ENCODE data around the gene PALLD.

The PALLD gene

DNA sequence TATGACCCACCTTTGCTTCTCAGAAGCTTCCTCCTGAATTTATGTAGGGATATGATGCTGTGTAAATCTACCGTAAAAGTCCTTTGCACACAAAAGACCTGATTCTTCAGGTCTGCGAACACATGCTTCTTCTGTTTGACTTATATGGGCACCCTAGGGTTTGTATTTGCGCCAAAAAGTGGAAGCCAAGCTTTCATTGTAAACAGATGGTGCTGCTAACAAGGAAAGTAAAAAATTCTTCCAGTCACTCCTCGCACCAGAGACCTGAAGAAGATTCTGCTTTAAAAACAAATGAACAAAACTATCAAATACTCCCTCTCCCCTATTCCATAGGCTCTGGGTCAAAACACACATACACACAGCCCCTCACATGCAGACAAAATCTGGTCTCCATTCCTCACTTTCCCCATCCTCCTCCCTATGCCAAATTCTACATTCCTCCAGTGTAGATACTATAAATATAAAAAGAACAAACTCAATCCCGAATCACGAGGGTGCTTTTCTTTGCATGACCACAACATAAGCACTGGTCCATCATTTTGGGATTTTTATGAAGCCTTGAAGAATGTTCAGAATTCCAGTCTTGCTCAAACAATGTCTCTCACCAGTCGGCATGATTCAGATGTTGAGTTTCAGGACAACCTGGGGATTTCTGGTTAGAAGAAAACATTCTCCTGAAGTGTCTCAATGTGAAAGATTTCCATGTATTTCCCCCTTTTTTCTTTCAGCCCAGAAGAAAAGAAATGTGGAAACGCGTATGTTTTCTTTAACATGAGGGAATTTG is 125.1 kb downstream of the PALLD start:
- Histone ChIP-seq H3K4me3 (ENCODE audit: low read depth, low read length) (no peak overlapping the region), H3K9me3 (ENCODE audit: control insufficient read depth, insufficient read depth, low read length) (no peaks in the 10 kb centered on the region), H3K4me1 (ENCODE audit: control insufficient read depth, insufficient read depth, low read length) (peaks cover 8% of the 10 kb centered on the region), H3K27me3 (ENCODE audit: control insufficient read depth, insufficient read depth, low read length) (no peaks in the 10 kb centered on the region), H3K36me3 (ENCODE audit: control insufficient read depth, insufficient read depth, low read length) (no peaks in the 10 kb centered on the region), H3K9ac (ENCODE audit: low read depth, low read length) (no peak overlapping the region)

DNA sequence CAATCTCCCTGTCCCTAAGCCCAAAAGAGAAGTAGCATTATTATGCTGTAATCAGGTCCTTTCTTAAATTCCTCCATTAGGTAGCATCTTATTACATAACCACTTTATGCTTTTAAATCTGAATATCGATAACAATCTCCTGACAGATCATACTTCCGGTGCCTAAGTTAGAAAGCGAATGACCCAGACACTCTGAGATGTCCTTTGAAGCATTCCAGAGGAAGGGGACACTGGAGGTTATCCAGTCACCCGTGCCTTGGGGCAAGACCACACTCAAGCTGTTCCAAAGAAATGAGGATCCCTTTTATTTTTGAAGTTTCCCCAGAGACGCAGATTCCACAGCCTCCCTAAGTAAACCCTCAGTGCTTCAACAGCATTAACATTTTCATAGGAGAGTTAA is 125.7 kb downstream of the PALLD start:
- H3K27me3 ChIP-seq (ENCODE audit: control insufficient read depth, insufficient read depth, low read length) = no peaks in the 10 kb centered on the region
- no peak overlapping the region for H3K9ac ChIP-seq (ENCODE audit: low read depth, low read length)
- peaks cover 8% of the 10 kb centered on the region for H3K4me1 ChIP-seq (ENCODE audit: control insufficient read depth, insufficient read depth, low read length)
- no peak overlapping the region for H3K4me3 ChIP-seq (ENCODE audit: low read depth, low read length)
- no peaks in the 10 kb centered on the region for H3K9me3 ChIP-seq (ENCODE audit: control insufficient read depth, insufficient read depth, low read length)
- H3K36me3 ChIP-seq (ENCODE audit: control insufficient read depth, insufficient read depth, low read length) = no peaks in the 10 kb centered on the region

DNA sequence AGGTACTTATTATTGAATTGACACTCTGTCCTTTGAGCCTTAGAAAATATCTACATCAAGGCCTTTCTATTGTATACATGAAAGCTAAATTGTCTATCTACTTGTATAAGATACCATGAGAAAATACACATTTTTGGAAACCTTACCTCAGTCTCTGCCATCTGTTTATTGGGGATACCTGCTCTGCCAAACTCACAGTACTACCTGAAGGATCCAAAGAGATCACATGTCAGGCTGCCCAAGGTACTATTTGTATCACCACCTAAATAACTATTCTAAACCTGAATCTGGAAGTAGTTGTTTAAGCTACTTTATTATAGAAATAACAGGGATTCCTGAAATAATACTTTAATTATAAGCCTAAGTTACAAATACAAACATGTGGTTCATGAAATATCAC is 126.2 kb downstream of the PALLD start:
- Histone ChIP-seq H3K9ac (ENCODE audit: low read depth, low read length) (no peak overlapping the region), H3K4me3 (ENCODE audit: low read depth, low read length) (no peak overlapping the region), H3K27me3 (ENCODE audit: control insufficient read depth, insufficient read depth, low read length) (no peaks in the 10 kb centered on the region)

DNA sequence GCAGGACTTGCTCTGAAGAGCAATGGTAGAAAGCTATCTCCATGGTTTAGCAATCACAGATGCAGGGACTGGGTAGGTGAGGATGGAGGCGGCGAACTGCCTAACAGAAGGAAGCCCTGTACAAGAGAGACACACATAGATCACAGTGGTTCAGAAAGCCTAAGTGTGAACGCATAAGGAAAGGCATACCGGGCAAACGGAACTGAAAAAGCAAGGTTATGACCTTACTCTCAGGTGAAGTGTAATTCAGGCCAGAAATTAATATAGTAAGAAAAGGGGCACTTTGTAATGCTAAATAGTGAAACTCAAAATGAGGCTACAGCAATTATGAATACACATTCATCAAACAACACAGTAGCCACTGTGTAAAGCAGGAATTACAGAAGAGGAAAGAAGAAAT is 126.6 kb downstream of the PALLD start:
- peaks cover 8% of the 10 kb centered on the region for H3K4me1 ChIP-seq (ENCODE audit: control insufficient read depth, insufficient read depth, low read length)
- no peak overlapping the region for H3K4me3 ChIP-seq (ENCODE audit: low read depth, low read length)
- H3K9ac ChIP-seq (ENCODE audit: low read depth, low read length) = no peak overlapping the region
- no peaks in the 10 kb centered on the region for H3K9me3 ChIP-seq (ENCODE audit: control insufficient read depth, insufficient read depth, low read length)
- no peaks in the 10 kb centered on the region for H3K27me3 ChIP-seq (ENCODE audit: control insufficient read depth, insufficient read depth, low read length)
- no peaks in the 10 kb centered on the region for H3K36me3 ChIP-seq (ENCODE audit: control insufficient read depth, insufficient read depth, low read length)

More for the DNA sequence above, 126.2 kb downstream of the PALLD start:
- peaks cover 8% of the 10 kb centered on the region for H3K4me1 ChIP-seq (ENCODE audit: control insufficient read depth, insufficient read depth, low read length)
- no peaks in the 10 kb centered on the region for H3K9me3 ChIP-seq (ENCODE audit: control insufficient read depth, insufficient read depth, low read length)
- H3K36me3 ChIP-seq (ENCODE audit: control insufficient read depth, insufficient read depth, low read length) = no peaks in the 10 kb centered on the region

DNA sequence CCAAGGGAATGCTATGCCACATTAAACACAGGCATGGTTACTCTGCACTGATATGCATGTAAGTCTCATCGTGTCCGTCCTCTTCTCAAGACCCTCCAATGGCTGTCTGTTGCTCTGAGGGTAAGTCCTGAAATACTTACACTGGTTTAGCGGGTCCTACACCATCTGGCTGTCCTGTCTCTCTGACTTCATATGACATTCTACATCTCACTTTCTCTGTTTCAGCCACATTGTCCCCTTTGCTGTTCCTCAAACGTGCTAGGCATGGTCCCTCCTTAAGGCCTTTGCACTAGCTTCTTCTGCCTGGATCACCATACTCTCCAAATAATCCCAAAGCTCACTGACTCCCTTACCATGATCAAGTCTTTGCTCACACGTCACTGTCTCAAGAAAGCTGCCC is 131.4 kb downstream of the PALLD start:
- peaks cover 9% of the 10 kb centered on the region for H3K27me3 ChIP-seq (ENCODE audit: control insufficient read depth, insufficient read depth, low read length)
- no peak overlapping the region for H3K4me3 ChIP-seq (ENCODE audit: low read depth, low read length)
- H3K4me1 ChIP-seq (ENCODE audit: control insufficient read depth, insufficient read depth, low read length) = peaks cover 20% of the 10 kb centered on the region
- no peaks in the 10 kb centered on the region for H3K36me3 ChIP-seq (ENCODE audit: control insufficient read depth, insufficient read depth, low read length)
- no peaks in the 10 kb centered on the region for H3K9me3 ChIP-seq (ENCODE audit: control insufficient read depth, insufficient read depth, low read length)
- H3K9ac ChIP-seq (ENCODE audit: low read depth, low read length) = no peak overlapping the region

DNA sequence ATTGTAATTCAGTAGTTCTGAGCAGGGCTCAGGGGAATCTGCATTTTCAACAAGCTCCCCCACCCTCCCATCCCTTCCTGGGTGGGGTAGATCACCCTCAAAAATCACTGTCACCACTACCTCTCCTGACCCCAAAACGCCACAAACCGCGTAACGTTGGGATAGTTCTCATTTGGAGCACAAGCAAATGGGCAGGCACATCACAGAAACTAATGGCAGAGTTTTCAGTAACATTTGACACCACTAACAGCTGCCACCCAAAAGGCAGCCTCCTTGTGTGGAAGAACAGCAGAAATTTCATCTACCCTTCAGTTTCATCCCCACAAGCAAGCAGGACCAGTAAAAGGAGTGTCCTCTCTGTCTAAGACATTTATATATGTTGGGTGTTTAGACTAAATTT is 132.7 kb downstream of the PALLD start:
- Histone ChIP-seq H3K4me3 (ENCODE audit: low read depth, low read length) (no peak overlapping the region), H3K9me3 (ENCODE audit: control insufficient read depth, insufficient read depth, low read length) (no peaks in the 10 kb centered on the region), H3K27me3 (ENCODE audit: control insufficient read depth, insufficient read depth, low read length) (peaks cover 9% of the 10 kb centered on the region), H3K4me1 (ENCODE audit: control insufficient read depth, insufficient read depth, low read length) (peaks cover 20% of the 10 kb centered on the region), H3K36me3 (ENCODE audit: control insufficient read depth, insufficient read depth, low read length) (no peaks in the 10 kb centered on the region), H3K9ac (ENCODE audit: low read depth, low read length) (no peak overlapping the region)

GRCh38 chr4:168630445-168631187 is 133.8 kb downstream of the PALLD start:
- peaks cover 9% of the 10 kb centered on the region for H3K27me3 ChIP-seq (ENCODE audit: control insufficient read depth, insufficient read depth, low read length)
- H3K4me3 ChIP-seq (ENCODE audit: low read depth, low read length) = peak overlapping the region; percentile 71
- peaks cover 20% of the 10 kb centered on the region for H3K4me1 ChIP-seq (ENCODE audit: control insufficient read depth, insufficient read depth, low read length)
- no peak overlapping the region for H3K9ac ChIP-seq (ENCODE audit: low read depth, low read length)
- H3K36me3 ChIP-seq (ENCODE audit: control insufficient read depth, insufficient read depth, low read length) = no peaks in the 10 kb centered on the region
- no peaks in the 10 kb centered on the region for H3K9me3 ChIP-seq (ENCODE audit: control insufficient read depth, insufficient read depth, low read length)

- Histone ChIP-seq H3K9me3 (ENCODE audit: control insufficient read depth, insufficient read depth, low read length) (no peaks in the 10 kb centered on the region), H3K4me3 (ENCODE audit: low read depth, low read length) (peak overlapping the region; percentile 71), H3K4me1 (ENCODE audit: control insufficient read depth, insufficient read depth, low read length) (peaks cover 20% of the 10 kb centered on the region), H3K9ac (ENCODE audit: low read depth, low read length) (peak overlapping the region; percentile 50), H3K27me3 (ENCODE audit: control insufficient read depth, insufficient read depth, low read length) (peaks cover 9% of the 10 kb centered on the region), H3K36me3 (ENCODE audit: control insufficient read depth, insufficient read depth, low read length) (no peaks in the 10 kb centered on the region)
These were observed 134.7 kb downstream of the PALLD start for GRCh38 chr4:168631241-168632162.

GRCh38 chr4:168632301-168632725 is 135.5 kb downstream of the PALLD start:
- H3K36me3 ChIP-seq (ENCODE audit: control insufficient read depth, insufficient read depth, low read length) = no peaks in the 10 kb centered on the region
- H3K4me1 ChIP-seq (ENCODE audit: control insufficient read depth, insufficient read depth, low read length) = peaks cover 20% of the 10 kb centered on the region
- peaks cover 9% of the 10 kb centered on the region for H3K27me3 ChIP-seq (ENCODE audit: control insufficient read depth, insufficient read depth, low read length)
- no peaks in the 10 kb centered on the region for H3K9me3 ChIP-seq (ENCODE audit: control insufficient read depth, insufficient read depth, low read length)
- H3K9ac ChIP-seq (ENCODE audit: low read depth, low read length) = no peak overlapping the region
- H3K4me3 ChIP-seq (ENCODE audit: low read depth, low read length) = peak overlapping the region; percentile 71

- no peaks in the 10 kb centered on the region for H3K36me3 ChIP-seq (ENCODE audit: control insufficient read depth, insufficient read depth, low read length)
- H3K27me3 ChIP-seq (ENCODE audit: control insufficient read depth, insufficient read depth, low read length) = peaks cover 9% of the 10 kb centered on the region
- H3K9me3 ChIP-seq (ENCODE audit: control insufficient read depth, insufficient read depth, low read length) = no peaks in the 10 kb centered on the region
- H3K9ac ChIP-seq (ENCODE audit: low read depth, low read length) = no peak overlapping the region
- peaks cover 20% of the 10 kb centered on the region for H3K4me1 ChIP-seq (ENCODE audit: control insufficient read depth, insufficient read depth, low read length)
- peak overlapping the region; percentile 71 for H3K4me3 ChIP-seq (ENCODE audit: low read depth, low read length)
These were observed 136.2 kb downstream of the PALLD start for GRCh38 chr4:168633064-168633463.

DNA sequence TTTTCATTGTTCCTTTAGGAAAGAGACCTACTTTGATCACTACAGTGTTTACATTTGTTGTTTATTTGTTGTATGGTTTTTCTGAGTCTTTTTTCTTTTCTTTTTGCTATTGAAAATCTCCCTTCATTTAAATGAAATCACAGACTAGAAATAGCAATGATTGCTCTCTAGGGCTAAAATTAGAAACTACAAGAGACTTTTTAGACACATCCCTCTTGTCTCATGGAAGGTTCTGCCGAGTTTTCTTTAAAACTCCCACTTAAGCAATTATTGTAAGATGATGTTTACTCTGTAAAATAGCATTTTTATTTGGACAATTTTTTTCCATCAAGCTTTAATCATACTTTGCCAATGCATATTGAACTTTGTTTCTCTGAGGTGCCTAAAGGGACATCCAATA is 136.6 kb downstream of the PALLD start:
- H3K9me3 ChIP-seq (ENCODE audit: control insufficient read depth, insufficient read depth, low read length) = no peaks in the 10 kb centered on the region
- H3K36me3 ChIP-seq (ENCODE audit: control insufficient read depth, insufficient read depth, low read length) = no peaks in the 10 kb centered on the region
- peaks cover 9% of the 10 kb centered on the region for H3K27me3 ChIP-seq (ENCODE audit: control insufficient read depth, insufficient read depth, low read length)
- no peak overlapping the region for H3K4me3 ChIP-seq (ENCODE audit: low read depth, low read length)
- H3K9ac ChIP-seq (ENCODE audit: low read depth, low read length) = no peak overlapping the region
- peaks cover 20% of the 10 kb centered on the region for H3K4me1 ChIP-seq (ENCODE audit: control insufficient read depth, insufficient read depth, low read length)
